ENCODE results near the gene TEX19. TPM values are rescaled to one million over a fixed set of nuclear protein-coding genes. Genes with fewer than 3 reads are reported as not detected.

The TEX19 gene
- total RNA-seq, 2 donors from 2014 or later, result 10.6 TPM; not detected in 1

GRCh38 chr17:82350182-82351030, 8.6 kb upstream of the TEX19 start:
- DNase-seq (ENCODE audit: low spot score), result no peak
- Histone ChIP-seq H3K4me1 (replicated peaks) (no peaks in the 10 kb centered on the region), H3K36me3 (no peaks in the 10 kb centered on the region), H3K4me3 (no peak overlapping the region), H3K27me3 (replicated peaks; ENCODE audit: insufficient read depth) (no peaks in the 10 kb centered on the region), H3K27ac (no peak overlapping the region), H3K9me3 (no peaks in the 10 kb centered on the region)
- intact Hi-C loops (cut with DNase I), result loop anchor here (5.0 to 10.0 kb wide), 2 partner anchors 202 to 424 kb away; no protein-coding TSS in a partner anchor
- WGBS, result 89% methylated on average over 25 of the region's 28 CpGs
- TF ChIP-seq POLR2A (IDR thresholded peaks at IDR 0.05) (no peak), POLR2AphosphoS5 (IDR thresholded peaks at IDR 0.05) (no peak)
- TF ChIP-seq, protein P1, sequence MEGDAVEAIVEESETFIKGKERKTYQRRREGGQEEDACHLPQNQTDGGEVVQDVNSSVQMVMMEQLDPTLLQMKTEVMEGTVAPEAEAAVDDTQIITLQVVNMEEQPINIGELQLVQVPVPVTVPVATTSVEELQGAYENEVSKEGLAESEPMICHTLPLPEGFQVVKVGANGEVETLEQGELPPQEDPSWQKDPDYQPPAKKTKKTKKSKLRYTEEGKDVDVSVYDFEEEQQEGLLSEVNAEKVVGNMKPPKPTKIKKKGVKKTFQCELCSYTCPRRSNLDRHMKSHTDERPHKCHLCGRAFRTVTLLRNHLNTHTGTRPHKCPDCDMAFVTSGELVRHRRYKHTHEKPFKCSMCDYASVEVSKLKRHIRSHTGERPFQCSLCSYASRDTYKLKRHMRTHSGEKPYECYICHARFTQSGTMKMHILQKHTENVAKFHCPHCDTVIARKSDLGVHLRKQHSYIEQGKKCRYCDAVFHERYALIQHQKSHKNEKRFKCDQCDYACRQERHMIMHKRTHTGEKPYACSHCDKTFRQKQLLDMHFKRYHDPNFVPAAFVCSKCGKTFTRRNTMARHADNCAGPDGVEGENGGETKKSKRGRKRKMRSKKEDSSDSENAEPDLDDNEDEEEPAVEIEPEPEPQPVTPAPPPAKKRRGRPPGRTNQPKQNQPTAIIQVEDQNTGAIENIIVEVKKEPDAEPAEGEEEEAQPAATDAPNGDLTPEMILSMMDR (IDR thresholded peaks at IDR 0.05), result no peak

DNA sequence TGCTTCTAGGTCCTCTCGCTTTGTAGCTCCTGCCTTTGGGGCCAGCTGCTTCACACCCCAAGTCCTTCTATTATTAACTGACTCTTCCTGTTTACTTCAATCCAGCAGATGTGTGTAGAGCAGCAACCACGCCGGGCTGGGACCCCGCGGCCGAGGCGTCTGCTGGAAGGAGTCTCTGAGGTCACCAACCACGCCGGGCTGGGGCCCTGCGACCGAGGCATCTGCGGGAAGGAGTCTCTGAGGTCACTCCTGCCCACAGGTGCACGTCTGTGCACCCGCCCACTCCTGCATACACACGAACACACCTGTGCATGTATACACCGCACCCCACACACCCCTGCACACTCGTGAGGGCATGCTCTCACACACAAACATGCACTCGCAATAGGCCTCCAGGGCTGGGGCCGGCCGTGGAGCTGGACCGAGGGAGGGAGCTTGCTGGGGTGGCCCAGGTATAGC, 7.8 kb upstream of the TEX19 start:
- no peak overlapping the region for H3K4me3 ChIP-seq
- no peak overlapping the region for H3K27ac ChIP-seq
- H3K9me3 ChIP-seq, result no peaks in the 10 kb centered on the region
- intact Hi-C loops (cut with DNase I), result loop anchor here (5.0 to 10.0 kb wide), 2 partner anchors 201 to 424 kb away; no protein-coding TSS in a partner anchor
- TF ChIP-seq POLR2A (IDR thresholded peaks at IDR 0.05) (no peak), POLR2AphosphoS5 (IDR thresholded peaks at IDR 0.05) (no peak)
- TF ChIP-seq, protein P1 (IDR thresholded peaks at IDR 0.05), result no peak
- no peaks in the 10 kb centered on the region for H3K36me3 ChIP-seq
- DNase-seq (ENCODE audit: low spot score), result no peak
- no peaks in the 10 kb centered on the region for H3K4me1 ChIP-seq (replicated peaks)
- no peaks in the 10 kb centered on the region for H3K27me3 ChIP-seq (replicated peaks; ENCODE audit: insufficient read depth)
- 69% methylated on average over 21 of the region's 21 CpGs for WGBS

DNA sequence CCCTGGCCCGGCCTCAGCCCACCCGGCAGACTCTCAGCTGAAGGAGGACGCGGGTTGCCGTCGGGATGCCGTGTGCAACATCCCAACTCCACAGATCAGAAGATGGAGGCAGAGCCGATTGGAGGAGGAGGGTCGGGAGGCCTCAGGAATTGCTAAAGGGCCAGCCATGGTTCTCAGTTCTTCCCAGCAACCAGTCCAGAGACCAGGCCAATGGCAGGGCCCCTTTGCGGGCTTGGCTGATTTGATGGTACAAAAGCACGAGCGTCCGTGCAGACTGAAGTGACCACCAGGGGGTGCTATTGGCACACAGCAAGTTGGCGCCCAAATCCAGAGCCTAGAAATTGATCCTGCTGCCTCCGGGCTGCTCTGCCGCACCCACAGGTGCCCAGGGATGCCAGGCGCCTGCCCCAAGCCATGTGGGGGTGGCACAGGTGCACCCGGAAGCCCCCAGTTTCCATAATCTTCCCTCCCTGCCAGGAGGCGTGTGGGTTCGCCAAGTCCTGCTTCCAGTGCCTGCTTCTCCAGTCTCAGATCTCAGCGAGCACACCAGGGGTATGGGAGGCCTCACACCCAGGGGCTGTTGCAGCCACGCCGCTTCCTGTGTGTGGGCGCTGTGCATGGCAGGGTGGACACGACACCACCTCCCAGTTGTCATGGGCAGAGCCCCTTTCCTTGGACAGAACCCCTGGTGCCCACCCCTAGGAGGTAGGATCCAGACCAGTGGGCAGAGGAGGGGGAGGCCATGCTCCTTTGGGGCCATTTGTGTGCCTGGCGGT, 7.1 kb upstream of the TEX19 start:
- peak; percentile 87 for DNase-seq (ENCODE audit: low spot score)
- no peaks in the 10 kb centered on the region for H3K27me3 ChIP-seq (replicated peaks; ENCODE audit: insufficient read depth)
- no peaks in the 10 kb centered on the region for H3K36me3 ChIP-seq
- no peaks in the 10 kb centered on the region for H3K4me1 ChIP-seq (replicated peaks)
- TF ChIP-seq POLR2AphosphoS5 (IDR thresholded peaks at IDR 0.05) (peak; percentile 68), POLR2A (IDR thresholded peaks at IDR 0.05) (no peak)
- TF ChIP-seq, protein P1 (IDR thresholded peaks at IDR 0.05), result peak; percentile 94 to 100 (median 97)
- 38% methylated on average over 26 of the region's 26 CpGs for WGBS
- no peaks in the 10 kb centered on the region for H3K9me3 ChIP-seq
- no peak overlapping the region for H3K27ac ChIP-seq
- intact Hi-C loops (cut with DNase I), result loop anchor here (5.0 to 10.0 kb wide), 2 partner anchors 200 to 423 kb away; no protein-coding TSS in a partner anchor
- no peak overlapping the region for H3K4me3 ChIP-seq

GRCh38 chr17:82353484-82353883, 5.6 kb upstream of the TEX19 start:
- WGBS, result 88% methylated on average over 8 of the region's 8 CpGs
- Histone ChIP-seq H3K4me1 (replicated peaks) (no peaks in the 10 kb centered on the region), H3K9me3 (no peaks in the 10 kb centered on the region), H3K4me3 (no peak overlapping the region), H3K27me3 (replicated peaks; ENCODE audit: insufficient read depth) (no peaks in the 10 kb centered on the region), H3K36me3 (no peaks in the 10 kb centered on the region), H3K27ac (no peak overlapping the region)
- TF ChIP-seq POLR2A (IDR thresholded peaks at IDR 0.05) (no peak), POLR2AphosphoS5 (IDR thresholded peaks at IDR 0.05) (no peak)
- intact Hi-C loops (cut with DNase I), result loop anchor here (1.0 to 10.0 kb wide), 3 partner anchors 61 to 421 kb away; no protein-coding TSS in a partner anchor
- DNase-seq (ENCODE audit: low spot score), result no peak

- no peaks in the 10 kb centered on the region for H3K4me1 ChIP-seq (replicated peaks)
- H3K27ac ChIP-seq, result no peak overlapping the region
- no peak overlapping the region for H3K4me3 ChIP-seq
- H3K36me3 ChIP-seq, result no peaks in the 10 kb centered on the region
- TF ChIP-seq POLR2AphosphoS5 (IDR thresholded peaks at IDR 0.05) (no peak), POLR2A (IDR thresholded peaks at IDR 0.05) (no peak)
- TF ChIP-seq, protein P1 (IDR thresholded peaks at IDR 0.05), result no peak
- intact Hi-C loops (cut with DNase I), result loop anchor here (5.0 to 10.0 kb wide), 2 partner anchors 197 to 420 kb away; no protein-coding TSS in a partner anchor
- DNase-seq (ENCODE audit: low spot score), result no peak
- no peaks in the 10 kb centered on the region for H3K27me3 ChIP-seq (replicated peaks; ENCODE audit: insufficient read depth)
- H3K9me3 ChIP-seq, result no peaks in the 10 kb centered on the region
- 90% methylated on average over 7 of the region's 7 CpGs for WGBS
These were observed 4.2 kb upstream of the TEX19 start for GRCh38 chr17:82354804-82355308.

Measured in prostate gland (tissue), 2 donors.